Daoy (cell line): ENCODE measurements around the gene SBK1. TPM values are rescaled to one million over a fixed set of nuclear protein-coding genes. Genes with fewer than 3 reads are reported as not detected.

Source experiments
- DNase-seq: peaks from one replicate; pipeline ENCODE4 v3.0.0-alpha.2; 2015; ENCODE audit warnings: low read depth
- total RNA-seq: library from RNA; depleted of rRNA; stranded (reverse); fragments of >200 nt; shearing (Covaris generic); gene quantifications from 2 replicates; pipeline ENCODE4 v1.2.3, GENCODE V29; 2014

SBK1 gene
- total RNA-seq, 1 experiment from 2014 or later: under 0.01 TPM

GRCh38 chr16:28282045-28282444 is 10.3 kb upstream of the SBK1 start:
- no peak for DNase-seq

GRCh38 chr16:28283173-28283572 is 9.2 kb upstream of the SBK1 start:
- DNase-seq: no peak

GRCh38 chr16:28283798-28284577 is 8.3 kb upstream of the SBK1 start:
- DNase-seq: no peak

- no peak for DNase-seq
Observed at GRCh38 chr16:28285649-28286048, 6.7 kb upstream of the SBK1 start.

GRCh38 chr16:28288114-28288513 is 4.2 kb upstream of the SBK1 start:
- DNase-seq: no peak

GRCh38 chr16:28289048-28289447 is 3.3 kb upstream of the SBK1 start:
- no peak for DNase-seq

- DNase-seq: no peak
Observed at GRCh38 chr16:28289939-28290858, 2.1 kb upstream of the SBK1 start.

- DNase-seq: no peak
Observed at GRCh38 chr16:28290859-28291254, 1.5 kb upstream of the SBK1 start.

GRCh38 chr16:28292731-28293600 is 641 bp downstream of the SBK1 start:
- no peak for DNase-seq

- no peak for DNase-seq
Observed at GRCh38 chr16:28293601-28293960, 1.3 kb downstream of the SBK1 start.

GRCh38 chr16:28294201-28294600 is 1.9 kb downstream of the SBK1 start:
- no peak for DNase-seq

- DNase-seq: no peak
Observed at GRCh38 chr16:28295276-28295675, 3.0 kb downstream of the SBK1 start.

- no peak for DNase-seq
Observed at GRCh38 chr16:28297308-28297707, 5.0 kb downstream of the SBK1 start.

- DNase-seq: no peak
Observed at GRCh38 chr16:28297784-28298510, 5.6 kb downstream of the SBK1 start.

GRCh38 chr16:28298511-28298878 is 6.2 kb downstream of the SBK1 start:
- no peak for DNase-seq

GRCh38 chr16:28300327-28300726 is 8.0 kb downstream of the SBK1 start:
- no peak for DNase-seq

GRCh38 chr16:28301154-28301553 is 8.8 kb downstream of the SBK1 start:
- no peak for DNase-seq

- no peak for DNase-seq
Observed at GRCh38 chr16:28301620-28302019, 9.3 kb downstream of the SBK1 start.

GRCh38 chr16:28303132-28303531 is 10.8 kb downstream of the SBK1 start:
- DNase-seq: no peak

GRCh38 chr16:28304214-28304613 is 11.9 kb downstream of the SBK1 start:
- DNase-seq: peak; percentile 46

- DNase-seq: no peak
Observed at GRCh38 chr16:28307936-28308335, 15.6 kb downstream of the SBK1 start.
